ENCODE results near the gene CST6.

DNA sequence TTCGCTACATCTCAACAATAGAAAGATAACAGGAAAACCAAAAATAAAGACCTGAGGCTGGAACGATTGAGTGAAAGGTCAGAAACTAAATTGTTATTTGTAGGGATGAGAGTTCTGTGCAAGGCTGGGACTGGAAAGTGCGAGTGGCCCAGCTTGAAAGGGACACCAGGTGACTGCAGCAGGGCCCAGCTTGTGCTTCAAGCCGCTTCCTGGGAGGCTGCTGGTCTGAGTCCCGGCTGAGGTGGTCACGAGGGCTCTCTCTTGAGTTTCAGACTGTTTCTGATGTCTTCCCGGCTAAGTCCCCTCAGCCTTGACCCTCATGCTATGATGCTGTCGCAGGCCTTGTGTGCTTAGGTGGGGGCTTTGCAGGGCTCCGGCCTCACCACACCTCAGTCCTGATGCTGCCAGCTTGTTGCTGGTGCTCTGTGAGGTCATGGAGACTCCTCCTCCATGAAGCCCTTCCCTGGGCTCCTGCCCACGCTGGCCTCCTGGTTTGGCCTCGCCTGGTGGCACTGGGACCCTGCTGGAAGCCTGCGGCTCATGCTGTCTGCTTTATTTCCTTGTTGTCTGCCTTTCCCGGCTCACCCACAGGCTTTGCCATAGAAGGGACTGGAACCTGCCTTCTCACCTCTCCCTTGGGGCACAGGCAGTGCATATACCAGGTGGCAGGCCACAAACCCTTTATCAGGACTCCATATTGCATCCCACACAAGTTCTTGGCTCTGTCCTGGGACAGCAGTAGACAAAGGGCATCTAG is 5.5 kb upstream of the CST6 start:
- TF ChIP-seq, protein P1, sequence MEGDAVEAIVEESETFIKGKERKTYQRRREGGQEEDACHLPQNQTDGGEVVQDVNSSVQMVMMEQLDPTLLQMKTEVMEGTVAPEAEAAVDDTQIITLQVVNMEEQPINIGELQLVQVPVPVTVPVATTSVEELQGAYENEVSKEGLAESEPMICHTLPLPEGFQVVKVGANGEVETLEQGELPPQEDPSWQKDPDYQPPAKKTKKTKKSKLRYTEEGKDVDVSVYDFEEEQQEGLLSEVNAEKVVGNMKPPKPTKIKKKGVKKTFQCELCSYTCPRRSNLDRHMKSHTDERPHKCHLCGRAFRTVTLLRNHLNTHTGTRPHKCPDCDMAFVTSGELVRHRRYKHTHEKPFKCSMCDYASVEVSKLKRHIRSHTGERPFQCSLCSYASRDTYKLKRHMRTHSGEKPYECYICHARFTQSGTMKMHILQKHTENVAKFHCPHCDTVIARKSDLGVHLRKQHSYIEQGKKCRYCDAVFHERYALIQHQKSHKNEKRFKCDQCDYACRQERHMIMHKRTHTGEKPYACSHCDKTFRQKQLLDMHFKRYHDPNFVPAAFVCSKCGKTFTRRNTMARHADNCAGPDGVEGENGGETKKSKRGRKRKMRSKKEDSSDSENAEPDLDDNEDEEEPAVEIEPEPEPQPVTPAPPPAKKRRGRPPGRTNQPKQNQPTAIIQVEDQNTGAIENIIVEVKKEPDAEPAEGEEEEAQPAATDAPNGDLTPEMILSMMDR (conservative IDR thresholded peaks at IDR 0.05 in 1 of 2, IDR thresholded peaks at IDR 0.05 in 1 of 2; ENCODE audit: low read depth in 1 of 2, low read length in 2 of 2): no peak
- TF ChIP-seq EZH2 (IDR thresholded peaks at IDR 0.05; ENCODE audit: low read length, missing control alignments): no peak
